Panc1 (cell line): ENCODE data around the gene C17orf50.

Experiments used
- POLR2AphosphoS5 ChIP-seq: IDR thresholded peaks from 2 replicates; pipeline ENCODE4 v1.6.1; 2012; ENCODE audit warnings: mild to moderate bottlenecking, low read depth, low read length, moderate library complexity
- TF ChIP-seq, protein P1 (sequence below): fragments of 450-650 bp; IDR thresholded peaks from 2 replicates; pipeline ENCODE4 v1.5.1; 2017; ENCODE audit warnings: mild to moderate bottlenecking

DNA sequence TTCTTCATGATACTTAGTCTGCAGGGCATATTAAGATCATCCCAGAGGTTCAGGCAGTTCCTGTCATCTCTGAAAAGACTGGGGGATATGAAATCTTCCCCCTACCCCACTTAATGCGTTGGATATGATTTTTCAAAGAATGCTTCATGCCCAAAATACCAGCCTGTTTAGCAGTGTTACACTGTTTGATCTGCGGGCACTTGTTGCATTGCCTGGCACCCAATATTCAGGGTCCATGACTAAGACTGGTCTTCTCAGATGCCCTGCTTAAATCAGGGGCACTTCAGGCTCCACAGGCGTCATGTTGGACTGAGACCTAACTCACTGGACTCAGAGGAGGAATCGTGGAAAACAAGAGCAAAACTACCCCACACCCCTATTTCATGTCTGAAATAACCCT, 35.6 kb upstream of the C17orf50 start:
- no peak for TF ChIP-seq POLR2AphosphoS5
- TF ChIP-seq, protein P1, sequence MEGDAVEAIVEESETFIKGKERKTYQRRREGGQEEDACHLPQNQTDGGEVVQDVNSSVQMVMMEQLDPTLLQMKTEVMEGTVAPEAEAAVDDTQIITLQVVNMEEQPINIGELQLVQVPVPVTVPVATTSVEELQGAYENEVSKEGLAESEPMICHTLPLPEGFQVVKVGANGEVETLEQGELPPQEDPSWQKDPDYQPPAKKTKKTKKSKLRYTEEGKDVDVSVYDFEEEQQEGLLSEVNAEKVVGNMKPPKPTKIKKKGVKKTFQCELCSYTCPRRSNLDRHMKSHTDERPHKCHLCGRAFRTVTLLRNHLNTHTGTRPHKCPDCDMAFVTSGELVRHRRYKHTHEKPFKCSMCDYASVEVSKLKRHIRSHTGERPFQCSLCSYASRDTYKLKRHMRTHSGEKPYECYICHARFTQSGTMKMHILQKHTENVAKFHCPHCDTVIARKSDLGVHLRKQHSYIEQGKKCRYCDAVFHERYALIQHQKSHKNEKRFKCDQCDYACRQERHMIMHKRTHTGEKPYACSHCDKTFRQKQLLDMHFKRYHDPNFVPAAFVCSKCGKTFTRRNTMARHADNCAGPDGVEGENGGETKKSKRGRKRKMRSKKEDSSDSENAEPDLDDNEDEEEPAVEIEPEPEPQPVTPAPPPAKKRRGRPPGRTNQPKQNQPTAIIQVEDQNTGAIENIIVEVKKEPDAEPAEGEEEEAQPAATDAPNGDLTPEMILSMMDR, result no peak
